ENCODE measurements around the gene PRDM12. TPM values are rescaled to one million over a fixed set of nuclear protein-coding genes. Genes with fewer than 3 reads are reported as not detected.

PRDM12 gene
- total and polyA plus RNA-seq, 10 donors = 0.06 to 0.07 TPM; not detected in 8

GRCh38 chr9:130666393-130667119 is 2.2 kb downstream of the PRDM12 start:
- intact Hi-C loops (cut with DNase I; ENCODE audit: low total_unique reads) = no loop called here
- peaks cover 23 to 78% (median 71%) of the 10 kb centered on the region in 7 donors for H3K27me3 ChIP-seq (replicated peaks in 1 of 7)
- H3K4me1 ChIP-seq = peaks cover 30 to 56% (median 50%) of the 10 kb centered on the region in 6 donors
- 4 to 8% (median 7%) methylated on average over 21 to 60 of the region's 60 CpGs for WGBS, 5 donors
- no peaks in the 10 kb centered on the region for H3K36me3 ChIP-seq
- H3K9me3 ChIP-seq = no peaks in the 10 kb centered on the region
- no peak for DNase-seq
- H3K27ac ChIP-seq = no peak overlapping the region
- TF ChIP-seq POLR2A (IDR thresholded peaks at IDR 0.05) (no peak), POLR2AphosphoS5 (IDR thresholded peaks at IDR 0.05) (no peak), CTCF (IDR thresholded peaks at IDR 0.05 in 8 of 11, conservative IDR thresholded peaks at IDR 0.05 in 3 of 11) (no peak)
- peak overlapping the region in 1 of 8 donors; percentile 38 for H3K4me3 ChIP-seq

GRCh38 chr9:130667120-130667435 is 2.7 kb downstream of the PRDM12 start:
- peaks cover 21 to 73% (median 66%) of the 10 kb centered on the region in 7 donors for H3K27me3 ChIP-seq (replicated peaks in 1 of 7)

GRCh38 chr9:130668196-130668595 is 3.8 kb downstream of the PRDM12 start:
- no peak for DNase-seq
- 90 to 94% (median 92%) methylated on average over 7 to 13 of the region's 13 CpGs for WGBS, 5 donors
- H3K27me3 ChIP-seq (replicated peaks in 1 of 7) = peaks cover 16 to 62% (median 55%) of the 10 kb centered on the region in 7 donors
- peaks cover 22 to 40% (median 34%) of the 10 kb centered on the region in 6 donors for H3K4me1 ChIP-seq
- H3K36me3 ChIP-seq = no peaks in the 10 kb centered on the region
- H3K4me3 ChIP-seq = no peak overlapping the region
- no peaks in the 10 kb centered on the region for H3K9me3 ChIP-seq
- intact Hi-C loops (cut with DNase I; ENCODE audit: low total_unique reads) = no loop called here
- TF ChIP-seq POLR2A (IDR thresholded peaks at IDR 0.05) (no peak), CTCF (IDR thresholded peaks at IDR 0.05 in 8 of 11, conservative IDR thresholded peaks at IDR 0.05 in 3 of 11) (no peak), POLR2AphosphoS5 (IDR thresholded peaks at IDR 0.05) (no peak)
- no peak overlapping the region for H3K27ac ChIP-seq

More at GRCh38 chr9:130667120-130667435, 2.7 kb downstream of the PRDM12 start:
- 33 to 55% (median 39%) methylated on average over 3 to 4 of the region's 4 CpGs for WGBS, 5 donors
- Histone ChIP-seq H3K36me3 (no peaks in the 10 kb centered on the region), H3K4me1 (peaks cover 30 to 51% (median 45%) of the 10 kb centered on the region in 6 donors), H3K4me3 (no peak overlapping the region), H3K27ac (no peak overlapping the region), H3K9me3 (no peaks in the 10 kb centered on the region)
- no peak for DNase-seq
- intact Hi-C loops (cut with DNase I; ENCODE audit: low total_unique reads) = no loop called here
- TF ChIP-seq POLR2A (IDR thresholded peaks at IDR 0.05) = no peak
- TF ChIP-seq POLR2AphosphoS5 (IDR thresholded peaks at IDR 0.05) = no peak

- Histone ChIP-seq H3K27me3 (replicated peaks in 1 of 7) (peaks cover 12 to 57% (median 50%) of the 10 kb centered on the region in 7 donors), H3K9me3 (no peaks in the 10 kb centered on the region), H3K36me3 (no peaks in the 10 kb centered on the region), H3K4me3 (no peak overlapping the region), H3K27ac (no peak overlapping the region), H3K4me1 (peaks cover 17 to 35% (median 29%) of the 10 kb centered on the region in 6 donors)
- DNase-seq = no peak
- intact Hi-C loops (cut with DNase I; ENCODE audit: low total_unique reads) = no loop called here
- WGBS, 5 donors = 66 to 78% (median 68%) methylated on average over 6 to 12 of the region's 12 CpGs
- no peak for TF ChIP-seq CTCF (IDR thresholded peaks at IDR 0.05 in 8 of 11, conservative IDR thresholded peaks at IDR 0.05 in 3 of 11)
- no peak for TF ChIP-seq POLR2AphosphoS5 (IDR thresholded peaks at IDR 0.05)
- no peak for TF ChIP-seq POLR2A (IDR thresholded peaks at IDR 0.05)
Measured at GRCh38 chr9:130668659-130669058, 4.3 kb downstream of the PRDM12 start.

Measured in spleen (tissue), 11 donors.